ENCODE data around the gene MPG. TPM values are rescaled to one million over a fixed set of nuclear protein-coding genes. Genes with fewer than 3 reads are reported as not detected.

MPG gene
- polyA plus RNA-seq, 1 experiment, result 47.3 TPM

DNA sequence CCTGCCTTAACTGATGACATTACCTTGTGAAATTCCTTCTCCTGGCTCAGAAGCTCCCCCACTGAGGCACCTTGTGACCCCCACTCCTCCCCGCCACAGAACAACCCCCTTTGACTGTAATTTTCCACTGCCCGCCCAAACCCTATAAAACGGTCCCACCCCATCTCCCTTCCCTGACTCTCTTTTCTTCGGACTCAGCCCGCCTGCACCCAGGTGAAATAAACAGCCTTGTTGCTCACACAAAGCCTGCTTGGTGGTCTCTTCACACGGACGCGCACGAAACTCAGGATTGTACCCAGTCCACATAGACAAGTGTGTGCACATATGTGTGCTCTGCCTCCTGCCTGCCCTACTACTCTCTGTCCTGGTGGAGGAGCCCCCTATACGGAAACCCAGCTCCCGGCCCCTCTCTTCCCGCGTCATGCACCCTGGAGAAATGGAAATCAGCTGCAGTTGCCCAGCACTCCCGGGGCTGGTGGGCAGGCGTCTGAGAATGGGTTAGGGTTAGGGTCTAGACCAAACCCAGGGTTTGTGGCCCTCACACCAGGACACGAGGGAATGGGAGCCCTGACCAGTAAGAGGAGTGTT, 3.2 kb upstream of the MPG start:
- H3K9me3 ChIP-seq (ENCODE audit: control insufficient read depth, insufficient read depth, low read length), result no peaks in the 10 kb centered on the region; the same call in 1 of the 2 replicates
- ChIA-PET POLR2A (interaction anchor here (1.1 to 1.5 kb wide), 3 partner anchors 9 to 13 kb away, joined by 3 to 8 read pairs (median 5); no protein-coding TSS in a partner anchor), CTCF (interaction anchor here (0.9 to 1.6 kb wide), 3 partner anchors 9 to 32 kb away, joined by 3 to 7 read pairs (median 5); no protein-coding TSS in a partner anchor)
- H3K27ac ChIP-seq (ENCODE audit: low read depth, low read length), result peak overlapping the region; percentile 98
- no peak overlapping the region for H3K4me3 ChIP-seq (ENCODE audit: low read depth, low read length)
- TF ChIP-seq CTCF (IDR thresholded peaks at IDR 0.05; ENCODE audit: low read depth, low read length), result no peak
- H3K27me3 ChIP-seq (ENCODE audit: control insufficient read depth, insufficient read depth, low read length), result no peaks in the 10 kb centered on the region
- no peak for DNase-seq (ENCODE audit: low read depth, low spot score)

- Histone ChIP-seq H3K27ac (ENCODE audit: low read depth, low read length) (peak overlapping the region; percentile 98), H3K9me3 (ENCODE audit: control insufficient read depth, insufficient read depth, low read length) (no peaks in the 10 kb centered on the region; the same call in 1 of the 2 replicates), H3K4me3 (ENCODE audit: low read depth, low read length) (peak overlapping the region; percentile 25; the same call in 1 of the 2 replicates), H3K27me3 (ENCODE audit: control insufficient read depth, insufficient read depth, low read length) (no peaks in the 10 kb centered on the region)
- ChIA-PET CTCF (interaction anchor here (1.4 to 1.6 kb wide), 2 partner anchors 21 to 31 kb away, joined by 5 to 7 read pairs; no protein-coding TSS in a partner anchor), POLR2A (interaction anchor here (1.2 to 1.5 kb wide), 2 partner anchors 9 to 10 kb away, joined by 3 to 8 read pairs; no protein-coding TSS in a partner anchor)
- TF ChIP-seq CTCF (IDR thresholded peaks at IDR 0.05; ENCODE audit: low read depth, low read length), result peak; percentile 53
- no peak for DNase-seq (ENCODE audit: low read depth, low spot score)
Measured at GRCh38 chr16:75580-76501, 2.2 kb upstream of the MPG start.

- no peaks in the 10 kb centered on the region; the same call in 1 of the 2 replicates for H3K9me3 ChIP-seq (ENCODE audit: control insufficient read depth, insufficient read depth, low read length)
- peak overlapping the region; percentile 76 for H3K4me3 ChIP-seq (ENCODE audit: low read depth, low read length)
- no peak for TF ChIP-seq CTCF (IDR thresholded peaks at IDR 0.05; ENCODE audit: low read depth, low read length)
- no peak for DNase-seq (ENCODE audit: low read depth, low spot score)
- peak overlapping the region; percentile 98 for H3K27ac ChIP-seq (ENCODE audit: low read depth, low read length)
- H3K27me3 ChIP-seq (ENCODE audit: control insufficient read depth, insufficient read depth, low read length), result no peaks in the 10 kb centered on the region
- CTCF ChIA-PET, result interaction anchor here (1.2 to 2.9 kb wide), 2 partner anchors 11 to 20 kb away, joined by 9 to 11 read pairs; no protein-coding TSS in a partner anchor
- POLR2A ChIA-PET, result interaction anchor here (1.0 kb wide), 1 partner anchor 11 kb away, joined by 3 read pairs; no protein-coding TSS in a partner anchor
Measured at GRCh38 chr16:76535-77272, 1.3 kb upstream of the MPG start.

GRCh38 chr16:77273-77806, 685 bp upstream of the MPG start:
- Histone ChIP-seq H3K27me3 (ENCODE audit: control insufficient read depth, insufficient read depth, low read length) (no peaks in the 10 kb centered on the region), H3K4me3 (ENCODE audit: low read depth, low read length) (peak overlapping the region; percentile 76), H3K27ac (ENCODE audit: low read depth, low read length) (peak overlapping the region; percentile 98), H3K9me3 (ENCODE audit: control insufficient read depth, insufficient read depth, low read length) (no peaks in the 10 kb centered on the region; the same call in 1 of the 2 replicates)
- DNase-seq (ENCODE audit: low read depth, low spot score), result no peak
- TF ChIP-seq CTCF (IDR thresholded peaks at IDR 0.05; ENCODE audit: low read depth, low read length), result no peak
- ChIA-PET CTCF (interaction anchor here (1.2 to 2.9 kb wide), 2 partner anchors 12 to 19 kb away, joined by 9 to 11 read pairs; no protein-coding TSS in a partner anchor), POLR2A (interaction anchor here (1.0 kb wide), 1 partner anchor 12 kb away, joined by 3 read pairs; no protein-coding TSS in a partner anchor)
